Measurements from ENCODE around the gene AREG. TPM values are rescaled to one million over a fixed set of nuclear protein-coding genes. Genes with fewer than 3 reads are reported as not detected.

AREG gene
- total RNA-seq, 2 experiments from 2014 or later: 0.65 TPM; not detected in 1

- ChIA-PET POLR2A (no interaction called here), CTCF (no interaction called here)
Observed at GRCh38 chr4:74428276-74428675, 16.7 kb upstream of the AREG start.

DNA sequence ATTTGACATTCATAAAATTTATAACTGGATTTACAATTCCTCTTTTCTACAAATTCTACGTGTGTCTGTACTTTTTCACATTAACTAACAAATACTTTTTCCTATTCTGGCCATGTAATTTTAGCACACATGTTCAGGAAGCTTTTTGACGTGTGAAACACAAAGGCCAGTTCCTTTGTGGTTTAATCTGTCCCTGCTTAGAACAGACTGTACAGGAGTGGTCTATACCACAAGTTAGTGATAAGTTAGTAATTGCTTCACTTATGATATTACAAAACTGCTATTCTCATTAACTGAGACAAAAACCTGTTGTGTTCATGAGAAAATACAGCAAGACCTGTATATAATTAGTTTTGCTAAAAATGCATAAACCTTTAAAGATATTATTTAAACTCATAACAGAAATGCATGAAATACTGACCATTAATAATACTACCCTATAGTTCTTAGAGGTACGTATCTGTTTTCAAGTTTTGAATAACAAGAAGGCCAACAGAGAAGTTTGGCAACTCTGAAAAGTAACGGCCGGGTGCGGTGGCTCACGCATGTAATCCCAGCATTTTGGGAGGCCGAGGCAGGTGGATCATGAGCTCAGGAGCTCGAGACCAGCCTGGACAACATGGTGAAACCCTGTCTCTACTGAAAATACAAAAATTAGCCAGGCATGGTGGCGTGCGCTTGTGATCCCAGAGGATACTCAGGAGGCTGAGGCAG is 13.7 kb upstream of the AREG start:
- ChIA-PET CTCF (no interaction called here), POLR2A (no interaction called here)

DNA sequence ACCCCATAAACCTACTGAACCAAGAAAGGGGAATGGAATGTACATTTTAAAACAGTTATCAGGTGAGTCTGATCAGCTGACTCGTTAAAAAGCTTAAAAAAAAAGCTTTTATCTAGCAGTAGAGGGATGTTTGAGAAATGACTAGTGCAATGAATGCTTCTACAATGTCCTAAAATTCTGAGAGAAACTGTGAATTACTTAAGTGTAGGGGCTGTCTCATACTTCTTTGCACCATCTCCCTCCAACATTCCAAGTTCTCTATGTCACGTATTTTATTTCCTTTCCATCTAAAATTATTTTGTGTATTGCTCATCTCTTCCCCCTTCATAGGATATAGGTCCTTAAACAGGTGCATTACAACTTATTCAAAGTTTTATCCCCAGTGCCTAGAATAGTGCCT is 11.9 kb upstream of the AREG start:
- POLR2A ChIA-PET: no interaction called here
- CTCF ChIA-PET: no interaction called here

DNA sequence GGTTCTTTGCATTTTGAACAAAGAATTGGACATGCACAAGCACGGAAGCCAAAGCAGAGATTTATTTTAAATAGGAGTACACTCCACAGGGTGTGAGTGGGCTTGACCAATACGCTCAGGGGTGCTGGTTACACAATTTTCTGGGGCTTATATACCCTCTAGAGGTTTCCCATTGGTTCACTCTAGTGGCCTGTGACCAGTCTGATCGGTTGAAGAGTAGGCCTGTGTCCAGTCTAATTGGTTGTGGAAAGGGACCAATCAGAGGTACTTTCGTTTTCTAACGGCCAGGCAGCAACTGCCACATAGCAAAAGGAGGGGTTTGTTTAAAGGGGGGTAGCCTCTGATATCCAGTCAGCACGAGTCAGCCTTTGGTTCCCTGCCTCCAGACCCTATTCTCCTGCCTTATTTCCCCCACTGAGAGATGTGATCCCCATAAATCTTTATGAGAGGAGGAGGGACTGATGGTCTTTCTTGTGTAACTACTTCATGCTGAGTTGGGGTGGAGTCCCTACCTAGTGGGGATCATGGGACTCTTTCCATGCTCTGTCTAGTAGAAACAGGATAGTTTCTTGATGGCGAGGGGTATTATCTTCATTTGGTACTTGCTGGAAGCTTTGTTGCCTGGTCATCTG is 11.3 kb upstream of the AREG start:
- ChIA-PET POLR2A (no interaction called here), CTCF (no interaction called here)

- CTCF ChIA-PET: no interaction called here
- POLR2A ChIA-PET: no interaction called here
Observed at GRCh38 chr4:74435296-74435695, 9.6 kb upstream of the AREG start.

DNA sequence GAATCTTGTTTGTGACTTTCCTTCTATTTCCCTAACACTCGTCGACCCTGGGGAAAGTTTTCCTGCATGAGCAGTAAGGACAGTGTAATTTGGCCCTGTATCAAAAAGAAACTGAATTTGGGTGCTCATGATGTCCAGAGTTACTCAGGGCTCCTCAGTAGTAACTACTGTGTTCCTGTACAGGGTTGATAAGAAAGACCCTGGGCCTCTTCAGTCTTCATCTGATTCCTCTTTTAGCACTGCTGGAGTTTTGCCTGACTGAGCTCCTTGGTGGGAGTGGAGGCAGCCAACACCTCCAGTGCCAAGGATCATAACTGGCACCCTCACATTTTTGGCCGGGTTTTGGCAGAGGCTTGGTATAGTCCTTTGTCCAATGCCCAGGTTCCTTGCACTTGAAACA is 7.1 kb upstream of the AREG start:
- ChIA-PET CTCF (interaction anchor here (0.6 kb wide), 1 partner anchor 1152 kb away, joined by 3 read pairs; no protein-coding TSS in a partner anchor), POLR2A (no interaction called here)

- POLR2A ChIA-PET: no interaction called here
- CTCF ChIA-PET: no interaction called here
Observed at GRCh38 chr4:74438661-74439060, 6.3 kb upstream of the AREG start.

DNA sequence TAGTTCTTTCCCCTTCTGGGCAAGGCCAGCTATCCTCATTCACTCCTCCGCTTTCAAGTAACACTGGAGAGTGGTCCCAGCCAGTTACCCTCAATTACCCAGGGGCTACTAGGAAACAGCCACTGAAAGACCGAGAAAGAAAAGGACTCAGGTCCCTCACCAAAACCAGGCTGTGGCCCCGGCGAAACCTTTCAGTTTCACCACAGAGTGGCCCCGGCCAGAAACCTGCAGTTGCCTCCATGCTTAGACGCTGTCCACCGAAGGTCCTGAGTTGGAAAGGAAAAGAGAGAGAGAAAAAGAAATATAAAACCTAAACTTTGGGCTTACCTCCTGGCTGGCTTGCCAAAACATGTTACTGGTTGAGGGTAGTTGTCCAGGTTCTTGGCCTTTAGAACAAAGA is 5.0 kb upstream of the AREG start:
- ChIA-PET POLR2A (no interaction called here), CTCF (no interaction called here)

DNA sequence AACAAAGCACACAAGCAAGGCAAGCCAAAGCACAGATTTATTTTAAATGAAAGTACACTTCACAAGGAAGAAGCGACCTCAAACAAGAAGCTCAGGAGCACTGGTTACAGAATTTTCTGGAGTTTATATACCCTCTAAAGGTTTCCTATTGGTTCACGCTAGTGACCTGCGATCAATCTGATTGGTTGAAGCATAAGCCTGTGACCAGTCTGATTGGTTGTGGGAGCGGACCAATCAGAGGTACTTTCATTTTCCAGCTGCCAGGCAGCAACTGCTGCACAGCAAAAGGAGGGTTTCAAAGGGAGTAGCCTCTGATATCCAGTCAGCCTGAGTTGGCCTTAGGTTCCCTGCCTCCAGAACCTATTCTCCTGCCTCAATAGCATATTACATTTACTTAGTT is 4.6 kb upstream of the AREG start:
- ChIA-PET POLR2A (no interaction called here), CTCF (no interaction called here)

DNA sequence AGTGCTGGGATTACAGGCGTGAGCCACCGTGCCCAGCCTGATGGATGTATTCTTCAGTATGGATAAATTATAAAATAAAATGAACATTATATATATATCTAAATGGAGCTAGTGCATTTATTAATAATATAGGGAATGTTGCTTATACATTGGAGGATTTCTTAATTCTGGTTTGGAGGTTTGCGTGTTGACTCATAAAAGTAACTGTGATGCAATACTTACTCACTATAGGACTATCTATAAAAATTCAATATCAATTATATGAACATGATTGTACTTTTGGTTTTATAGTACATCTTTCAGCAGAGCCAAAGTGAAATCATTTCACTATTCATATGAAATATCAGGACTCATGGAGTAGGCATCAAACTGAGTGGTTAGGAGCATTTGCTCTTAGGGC is 3.2 kb upstream of the AREG start:
- ChIA-PET CTCF (no interaction called here), POLR2A (no interaction called here)

DNA sequence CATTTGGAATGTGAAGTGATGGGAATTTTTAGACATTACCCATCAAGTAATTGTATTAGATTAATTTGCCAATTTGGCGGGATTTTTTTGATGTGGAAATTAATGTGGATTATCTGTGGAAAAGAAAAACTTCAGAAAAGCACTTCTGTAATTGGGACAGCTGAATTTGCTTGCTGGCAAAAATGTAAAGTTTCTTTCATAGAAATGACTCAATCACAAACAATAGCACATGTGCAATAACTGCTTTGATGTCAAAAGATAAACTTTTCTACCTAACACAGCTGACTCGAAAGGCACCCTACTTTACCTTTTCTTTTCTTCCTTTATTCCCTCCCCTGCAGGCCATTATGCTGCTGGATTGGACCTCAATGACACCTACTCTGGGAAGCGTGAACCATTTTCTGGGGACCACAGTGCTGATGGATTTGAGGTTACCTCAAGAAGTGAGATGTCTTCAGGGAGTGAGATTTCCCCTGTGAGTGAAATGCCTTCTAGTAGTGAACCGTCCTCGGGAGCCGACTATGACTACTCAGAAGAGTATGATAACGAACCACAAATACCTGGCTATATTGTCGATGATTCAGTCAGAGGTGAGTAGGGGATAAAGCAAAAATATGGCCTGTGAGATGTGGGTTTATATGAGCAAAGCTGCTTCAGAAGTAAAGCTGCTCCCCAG is 1.4 kb downstream of the AREG start:
- ChIA-PET POLR2A (no interaction called here), CTCF (no interaction called here)

DNA sequence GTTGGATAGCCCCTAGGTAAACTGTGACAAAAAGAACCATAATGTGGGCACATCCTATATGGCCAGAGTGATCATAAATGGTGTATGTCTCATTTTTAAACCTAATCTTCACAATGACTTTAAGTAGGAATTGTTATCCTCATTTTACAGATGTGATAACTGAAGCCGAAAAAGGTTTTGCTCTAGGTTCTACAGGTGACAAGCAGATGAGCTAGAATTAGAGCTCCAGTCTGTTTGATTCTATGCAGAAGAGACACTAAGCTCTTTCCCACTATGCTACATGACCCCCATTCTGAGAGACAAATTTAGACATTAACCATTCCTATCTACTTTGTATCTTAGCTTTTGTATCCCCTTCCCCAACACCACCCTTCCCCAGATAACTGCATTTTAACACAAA is 2.0 kb downstream of the AREG start:
- ChIA-PET CTCF (no interaction called here), POLR2A (no interaction called here)

DNA sequence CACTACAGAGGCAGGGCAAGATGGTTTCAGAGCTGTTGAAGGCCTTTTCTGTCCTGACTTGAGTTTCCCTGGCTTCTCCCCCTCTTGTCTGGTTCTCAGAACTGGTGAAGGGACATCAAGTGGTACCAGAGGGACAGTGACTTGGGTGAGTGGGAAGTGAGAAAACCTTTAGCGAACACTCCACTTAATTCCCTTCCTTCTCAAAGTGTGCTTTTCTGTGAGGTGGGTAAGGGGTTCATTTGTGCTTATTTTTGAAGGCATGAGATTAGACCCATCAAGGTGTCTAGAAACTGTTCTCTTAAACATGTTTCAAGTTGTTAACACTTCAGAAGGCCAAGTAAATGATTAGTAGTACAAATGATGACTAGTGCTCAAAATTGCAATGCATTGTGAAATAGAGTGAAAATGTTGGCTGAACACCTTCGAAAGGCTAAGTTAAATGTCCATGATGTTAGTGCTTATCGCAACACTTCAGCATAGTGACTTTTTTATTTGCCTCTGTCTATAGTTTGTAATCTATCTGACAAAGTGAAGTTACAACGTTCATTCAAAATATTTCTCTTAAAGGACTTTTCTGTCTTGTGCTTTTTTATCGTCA is 2.8 kb downstream of the AREG start:
- ChIA-PET POLR2A (no interaction called here), CTCF (no interaction called here)

DNA sequence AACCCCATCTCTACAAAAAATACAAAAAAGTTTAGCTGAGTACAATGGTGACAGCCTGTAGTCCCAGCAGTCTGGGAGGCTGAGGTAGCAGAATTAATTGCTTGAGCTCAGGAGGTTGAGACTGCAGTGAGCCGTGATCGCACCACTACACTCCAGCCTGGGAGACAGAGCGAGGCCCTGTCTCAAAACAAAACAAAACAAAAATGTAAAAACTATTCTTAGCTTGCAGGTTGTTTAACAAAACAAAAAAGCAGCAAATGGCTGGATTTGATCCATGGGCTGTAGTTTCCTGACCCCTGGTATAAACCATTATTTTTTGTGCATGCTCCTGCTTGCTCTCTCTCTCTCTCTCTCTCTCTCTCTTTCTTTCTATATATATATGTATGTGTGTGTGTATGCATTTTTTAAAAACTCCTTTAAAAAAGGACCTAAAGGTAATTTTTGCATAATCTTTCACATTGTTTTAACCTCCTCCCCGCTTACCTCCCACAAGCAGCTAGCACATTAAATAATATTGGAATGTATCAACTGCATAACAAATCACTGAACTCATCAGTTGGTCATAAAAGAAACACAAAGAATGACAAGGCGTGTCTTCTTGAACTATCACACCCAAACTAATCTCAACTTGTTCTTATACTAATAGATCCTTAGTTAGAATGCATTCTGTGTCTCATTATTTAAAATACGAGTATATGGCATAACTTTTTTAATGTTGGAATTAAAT is 4.8 kb downstream of the AREG start:
- CTCF ChIA-PET: no interaction called here
- POLR2A ChIA-PET: no interaction called here

GRCh38 chr4:74450298-74450683 is 5.4 kb downstream of the AREG start:
- CTCF ChIA-PET: no interaction called here

GRCh38 chr4:74451214-74451661 is 6.3 kb downstream of the AREG start:
- POLR2A ChIA-PET: no interaction called here

More at GRCh38 chr4:74450298-74450683, 5.4 kb downstream of the AREG start:
- POLR2A ChIA-PET: no interaction called here

DNA sequence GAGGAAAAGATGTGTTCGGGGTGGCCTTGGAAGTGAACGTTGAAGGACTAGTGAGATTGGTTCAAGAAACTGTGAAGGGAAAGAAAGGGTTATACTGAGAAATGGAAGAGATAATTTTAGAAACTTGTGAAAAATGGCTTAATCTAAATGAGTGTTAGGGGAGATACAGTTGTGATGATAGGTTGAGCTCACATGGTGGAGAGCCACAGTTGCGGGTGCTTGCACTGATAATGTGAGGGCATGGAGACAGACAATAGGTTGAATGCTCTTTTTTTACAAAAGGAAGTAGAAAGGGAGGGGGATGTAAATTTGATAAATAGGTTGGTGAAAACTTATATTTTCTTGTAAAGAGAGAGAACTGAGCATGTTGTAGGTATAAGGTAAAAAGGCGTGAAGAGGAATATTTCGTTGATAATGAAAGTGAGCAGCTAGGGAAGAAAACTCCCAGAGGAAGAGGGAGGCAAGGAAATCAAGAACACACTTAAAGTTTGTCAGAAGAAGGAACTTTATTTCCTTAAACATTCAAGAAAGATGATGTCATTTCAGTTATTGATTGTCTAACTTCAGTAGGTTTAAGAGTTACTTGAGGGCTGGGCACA is 8.2 kb downstream of the AREG start:
- ChIA-PET CTCF (no interaction called here), POLR2A (no interaction called here)

More at GRCh38 chr4:74451214-74451661, 6.3 kb downstream of the AREG start:
- CTCF ChIA-PET: no interaction called here

- ChIA-PET CTCF (no interaction called here), POLR2A (no interaction called here)
Observed at GRCh38 chr4:74453829-74454742, 9.2 kb downstream of the AREG start.

GRCh38 chr4:74455361-74456055 is 10.6 kb downstream of the AREG start:
- ChIA-PET POLR2A (no interaction called here), CTCF (no interaction called here)

Measured in activated CD8-positive, alpha-beta memory T cell treated with anti-CD3 and anti-CD28 coated beads for 36 hours (primary cell).